Transverse colon (tissue), 4 donors: Measurements from ENCODE around the gene RASSF4. TPM values are rescaled to one million over a fixed set of nuclear protein-coding genes. Genes with fewer than 3 reads are reported as not detected.

Experiments
- DNase-seq: peaks from one replicate; pipeline ENCODE4 v3.0.0-alpha.2; 2019
- H3K27ac ChIP-seq, 4 donors: fragments of 200-600 bp; sonication (generic); 2 replicates each; pipeline ENCODE4 v1.5.1; 2016 to 2018; ENCODE audit warnings: inconsistent platforms in 4 of 4
- H3K27me3 ChIP-seq: fragments of 200-600 bp; sonication (generic); 2 replicates; pipeline ENCODE4 v1.5.1; 2017; ENCODE audit warnings: inconsistent platforms
- H3K36me3 ChIP-seq, 4 donors: fragments of 200-600 bp; sonication (generic); 2 replicates each; pipeline ENCODE4 v1.5.1; 2017 to 2019; ENCODE audit warnings: inconsistent platforms in 4 of 4
- H3K4me1 ChIP-seq, 4 donors: fragments of 200-600 bp; sonication (generic); 2 replicates each; pipeline ENCODE4 v1.5.1; 2017 to 2020; ENCODE audit warnings: inconsistent platforms in 4 of 4
- H3K4me3 ChIP-seq, 4 donors: fragments of 200-600 bp; sonication (generic); 1 replicate in 1 of 4; 2 replicates in 3 of 4; pipeline versions ENCODE4 v1.5.1 to v1.6.1; 2017 to 2019; ENCODE audit warnings: inconsistent platforms in 4 of 4
- H3K9me3 ChIP-seq, 2 donors: fragments of 200-600 bp; sonication (generic); 2 replicates each; pipeline ENCODE4 v1.5.1; 2017 to 2019; ENCODE audit warnings: inconsistent platforms in 2 of 2
- CTCF ChIP-seq, 5 experiments: fragments of 200-600 bp in 3 of 5; fragments of 450-650 bp in 2 of 5; sonication (generic) in 3 of 5; IDR thresholded peaks; 1 replicate in 2 of 5; 2 replicates in 3 of 5; pipeline ENCODE4 v1.5.1; 2016 to 2017; ENCODE audit warnings: antibody characterized with exemption in 5 of 5, inconsistent platforms in 3 of 5, mild to moderate bottlenecking in 2 of 5, moderate library complexity in 1 of 5
- EP300 ChIP-seq: sonication (generic); formaldehyde crosslinking; IDR thresholded peaks from one replicate; pipeline ENCODE4 v1.6.1; 2017; ENCODE audit warnings: antibody characterized with exemption, low read depth
- POLR2A ChIP-seq: fragments of 450-650 bp; IDR thresholded peaks from one replicate; pipeline ENCODE4 v1.6.1; 2016; ENCODE audit warnings: antibody characterized with exemption, mild to moderate bottlenecking, moderate library complexity
- POLR2AphosphoS5 ChIP-seq, 3 donors: sonication (generic); formaldehyde crosslinking; IDR thresholded peaks; one replicate each; pipeline ENCODE4 v1.6.1; 2016; ENCODE audit warnings: antibody characterized with exemption in 3 of 3
- whole genome bisulfite sequencing, 2 donors: methylation state at CpG; one replicate each; pipeline ENCODE4 v1.1.5; 2018; ENCODE audit warnings: low coverage in 1 of 2; 5-methylcytosine and 5-hydroxymethylcytosine counted together
- in situ Hi-C, 4 donors: fragments of 200-750 bp; cut with MboI; loops; one replicate each; pipeline versions ENCODE4 v1.15.0 to v1.15.1; 2017; ENCODE audit warnings: low sequenced_read_pairs in 3 of 4, low pct_ligation_motif_present in 1 of 4, low pct_unique_long_range_greater_than_20kb in 1 of 4
- intact Hi-C: fragments of 100-400 bp; cut with DNase I; formaldehyde crosslinking; loops from one replicate; pipeline ENCODE4 v1.15.1; 2023; ENCODE audit warnings: low total_unique reads
- total RNA-seq, 4 donors: library from RNA; depleted of rRNA; stranded (reverse); fragments of >200 nt; gene quantifications; one replicate each; pipeline ENCODE4 v1.1.0, GENCODE V29; 2016

Gene RASSF4
- total RNA-seq, 4 donors from 2014 or later, result 26.8 to 37.8 (median 27.5) TPM

GRCh38 chr10:44980309-44981171 is 20.9 kb downstream of the RASSF4 start:
- intact Hi-C loops, result no loop called here
- Histone ChIP-seq H3K36me3 (no peaks in the 10 kb centered on the region), H3K9me3 (no peaks in the 10 kb centered on the region), H3K4me1 (peaks cover 35 to 64% (median 50%) of the 10 kb centered on the region in 4 donors), H3K4me3 (no peak overlapping the region), H3K27ac (peak overlapping the region; percentile 87 to 95 (median 87)), H3K27me3 (no peaks in the 10 kb centered on the region)
- DNase-seq, result no peak
- 60 to 81% methylated on average over 1 to 14 of the region's 14 CpGs for WGBS, 2 donors
- TF ChIP-seq EP300, result no peak
- TF ChIP-seq CTCF (IDR thresholded peaks at IDR 0.05), result no peak
- TF ChIP-seq POLR2A, result no peak
- TF ChIP-seq POLR2AphosphoS5 (IDR thresholded peaks at IDR 0.05), result no peak
- in situ Hi-C loops, result no loop called here

DNA sequence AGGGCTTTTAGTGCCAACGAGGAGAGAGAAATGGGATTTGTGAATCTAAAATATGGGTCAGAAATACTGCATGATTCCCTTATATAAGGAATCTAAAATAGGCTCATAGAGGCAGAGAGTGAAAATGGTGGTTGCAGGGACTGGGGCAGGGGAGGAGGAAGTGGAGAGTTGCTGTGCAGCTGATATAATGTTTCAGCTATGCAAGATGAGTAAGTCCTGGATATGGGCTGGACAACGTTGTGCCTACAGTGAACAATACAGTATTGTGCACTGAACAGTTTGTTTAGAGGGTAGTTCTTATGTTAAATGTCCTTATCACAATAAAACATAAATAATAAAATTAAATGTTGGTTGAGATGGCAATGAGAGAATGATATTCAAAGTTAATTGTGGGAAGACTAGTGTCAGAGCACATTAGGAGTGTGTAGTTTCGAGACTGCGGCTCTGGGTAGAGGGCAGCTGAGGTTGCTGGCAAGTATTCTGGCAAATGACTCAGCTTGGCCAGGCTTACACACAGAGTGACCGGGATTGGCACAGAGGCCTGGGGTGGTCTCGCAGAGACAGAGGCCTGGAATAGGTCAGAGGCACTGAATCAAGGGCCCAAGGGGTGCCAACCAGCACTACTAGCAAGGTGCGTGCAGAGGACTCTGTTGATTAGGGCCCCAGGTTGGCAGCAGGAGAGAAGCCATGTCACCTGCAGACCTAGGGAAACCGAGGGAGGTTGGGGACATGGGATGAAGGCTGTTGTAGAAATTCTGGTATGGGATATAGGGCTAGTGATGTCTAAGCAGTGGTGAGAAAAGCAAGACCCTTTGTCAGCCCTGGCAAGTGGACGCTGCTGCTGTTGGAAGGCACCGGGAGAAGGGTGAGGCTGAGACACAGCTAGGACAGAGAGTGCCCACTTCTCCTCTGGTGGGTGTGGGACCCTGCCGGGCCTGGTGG is 21.8 kb downstream of the RASSF4 start:
- in situ Hi-C loops (no loop called here), intact Hi-C loops (no loop called here)
- Histone ChIP-seq H3K9me3 (no peaks in the 10 kb centered on the region), H3K27me3 (no peaks in the 10 kb centered on the region), H3K4me1 (peaks cover 35 to 56% (median 45%) of the 10 kb centered on the region in 4 donors), H3K27ac (peak overlapping the region; percentile 87 to 95 (median 87)), H3K4me3 (no peak overlapping the region), H3K36me3 (no peaks in the 10 kb centered on the region)
- WGBS, 2 donors, result 61 to 68% methylated on average over 9 to 11 of the region's 11 CpGs
- TF ChIP-seq POLR2AphosphoS5 (IDR thresholded peaks at IDR 0.05) (peak in 2 of 3 donors; percentile 24 to 49), EP300 (no peak), CTCF (IDR thresholded peaks at IDR 0.05) (no peak), POLR2A (peak; percentile 6)
- no peak for DNase-seq

DNA sequence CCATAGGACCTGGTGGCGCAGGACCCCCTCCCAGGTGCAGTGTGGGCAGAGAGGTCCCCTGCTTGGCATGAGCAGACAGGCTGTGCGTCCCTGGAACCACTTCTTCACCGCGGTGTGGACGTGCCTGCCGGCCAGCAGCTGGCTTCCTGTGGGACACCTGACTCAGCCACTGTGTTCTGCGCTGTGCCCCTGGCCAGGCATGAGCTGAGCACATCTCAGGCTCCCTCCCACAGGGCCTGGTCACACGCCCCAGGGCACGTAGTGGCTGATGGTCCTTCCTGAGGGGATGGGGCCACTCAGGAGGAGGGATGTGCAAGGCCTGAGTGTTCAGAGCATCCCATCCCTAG is 22.5 kb downstream of the RASSF4 start:
- TF ChIP-seq EP300 (no peak), POLR2A (no peak)
- H3K9me3 ChIP-seq, result no peaks in the 10 kb centered on the region
- H3K4me3 ChIP-seq, result no peak overlapping the region
- WGBS, 2 donors, result 79% methylated on average over 7 of the region's 9 CpGs; no CpG with 5 or more reads in 1 of the 2 donors
- H3K36me3 ChIP-seq, result no peaks in the 10 kb centered on the region
- intact Hi-C loops, result no loop called here
- peak overlapping the region; percentile 87 to 95 (median 87) for H3K27ac ChIP-seq
- DNase-seq, result no peak
- in situ Hi-C loops, result no loop called here
- H3K4me1 ChIP-seq, result peaks cover 35 to 53% (median 45%) of the 10 kb centered on the region in 4 donors
- no peaks in the 10 kb centered on the region for H3K27me3 ChIP-seq

GRCh38 chr10:44982496-44982895 is 22.9 kb downstream of the RASSF4 start:
- DNase-seq, result no peak
- intact Hi-C loops, result no loop called here
- Histone ChIP-seq H3K27me3 (no peaks in the 10 kb centered on the region), H3K27ac (peak overlapping the region; percentile 87 to 95 (median 87)), H3K36me3 (no peaks in the 10 kb centered on the region), H3K4me1 (peaks cover 35 to 52% (median 43%) of the 10 kb centered on the region in 4 donors), H3K4me3 (no peak overlapping the region), H3K9me3 (no peaks in the 10 kb centered on the region)
- in situ Hi-C loops, result no loop called here
- TF ChIP-seq EP300 (no peak), CTCF (IDR thresholded peaks at IDR 0.05) (no peak), POLR2AphosphoS5 (IDR thresholded peaks at IDR 0.05) (no peak), POLR2A (no peak)
- 89% methylated on average over 5 of the region's 9 CpGs; no CpG with 5 or more reads in 1 of the 2 donors for WGBS, 2 donors
